Stimulated activated CD8-positive, alpha-beta memory T cell treated with anti-CD3 and anti-CD28 coated beads, Interleukin-15, amount 100 ng/mL, for 1 hour (primary cell): ENCODE data around the gene MSL2.
"Not testable (repeated sequence)": the region's sequence is repeated elsewhere in the genome, so short reads cannot be mapped to it uniquely, and the experiment has no call there.

Source experiments
- DNase-seq: peaks from one replicate; pipeline ENCODE4 v3.0.0-alpha.2; 2020; ENCODE audit warnings: low read depth

Gene MSL2

GRCh38 chr3:136192195-136192594 is 3.9 kb downstream of the MSL2 start:
- not testable (repeated sequence) for DNase-seq

GRCh38 chr3:136189859-136190617 is 6.1 kb downstream of the MSL2 start:
- no peak for DNase-seq

GRCh38 chr3:136189043-136189442 is 7.1 kb downstream of the MSL2 start:
- no peak for DNase-seq

GRCh38 chr3:136187868-136188267 is 8.3 kb downstream of the MSL2 start:
- DNase-seq: no peak

GRCh38 chr3:136186846-136187245 is 9.3 kb downstream of the MSL2 start:
- DNase-seq: no peak

GRCh38 chr3:136186344-136186743 is 9.8 kb downstream of the MSL2 start:
- no peak for DNase-seq

- DNase-seq: no peak
Observed at GRCh38 chr3:136184703-136185102, 11.4 kb downstream of the MSL2 start.

GRCh38 chr3:136181741-136182140 is 14.4 kb downstream of the MSL2 start:
- DNase-seq: no peak

- no peak for DNase-seq
Observed at GRCh38 chr3:136177876-136178275, 18.3 kb downstream of the MSL2 start.

GRCh38 chr3:136173939-136174490 is 22.1 kb downstream of the MSL2 start:
- no peak for DNase-seq

GRCh38 chr3:136171097-136171542 is 25.0 kb downstream of the MSL2 start:
- DNase-seq: no peak

- DNase-seq: not testable (repeated sequence)
Observed at GRCh38 chr3:136168236-136168635, 27.9 kb downstream of the MSL2 start.

GRCh38 chr3:136166507-136166906 is 29.6 kb downstream of the MSL2 start:
- DNase-seq: no peak

- not testable (repeated sequence) for DNase-seq
Observed at GRCh38 chr3:136163607-136164006, 32.5 kb downstream of the MSL2 start.

GRCh38 chr3:136162322-136162721 is 33.8 kb downstream of the MSL2 start:
- no peak for DNase-seq

- no peak for DNase-seq
Observed at GRCh38 chr3:136161516-136161915, 34.6 kb downstream of the MSL2 start.

- DNase-seq: no peak
Observed at GRCh38 chr3:136152963-136153362, 43.2 kb downstream of the MSL2 start.

- DNase-seq: no peak
Observed at GRCh38 chr3:136152176-136152843, 43.8 kb downstream of the MSL2 start.

GRCh38 chr3:136151219-136151618 is 44.9 kb downstream of the MSL2 start:
- DNase-seq: no peak

GRCh38 chr3:136149667-136150066 is 46.5 kb downstream of the MSL2 start:
- DNase-seq: no peak

GRCh38 chr3:136146981-136147729 is 49.0 kb downstream of the MSL2 start:
- DNase-seq: no peak

GRCh38 chr3:136144397-136144796 is 51.7 kb downstream of the MSL2 start:
- DNase-seq: not testable (repeated sequence)

- DNase-seq: no peak
Observed at GRCh38 chr3:136142592-136142991, 53.5 kb downstream of the MSL2 start.
